Prostate gland (tissue), 2 donors: ENCODE results near the gene PSMG1.

ENCODE experiments used
- CTCF ChIP-seq, 4 experiments: fragments of 200-600 bp in 2 of 4; fragments of 450-650 bp in 2 of 4; sonication (generic) in 2 of 4; IDR thresholded peaks; 1 replicate in 3 of 4; 2 replicates in 1 of 4; pipeline ENCODE4 v1.5.1; 2016 to 2019; ENCODE audit warnings: antibody characterized with exemption in 4 of 4, mild to moderate bottlenecking in 2 of 4, moderate library complexity in 2 of 4
- POLR2A ChIP-seq: fragments of 450-650 bp; IDR thresholded peaks from one replicate; pipeline ENCODE4 v1.6.1; 2016; ENCODE audit warnings: antibody characterized with exemption, mild to moderate bottlenecking
- POLR2AphosphoS5 ChIP-seq: sonication (generic); formaldehyde crosslinking; IDR thresholded peaks from one replicate; pipeline ENCODE4 v1.6.1; 2017; ENCODE audit warnings: antibody characterized with exemption

GRCh38 chr21:39164523-39164922 is 18.7 kb downstream of the PSMG1 start:
- no peak for TF ChIP-seq POLR2AphosphoS5
- no peak for TF ChIP-seq CTCF (IDR thresholded peaks at IDR 0.05)
- TF ChIP-seq POLR2A, result no peak
